ENCODE measurements around the gene CCP110. TPM values are rescaled to one million over a fixed set of nuclear protein-coding genes. Genes with fewer than 3 reads are reported as not detected.

Gene CCP110
- total RNA-seq, 1 experiment from 2014 or later: 5.4 TPM

DNA sequence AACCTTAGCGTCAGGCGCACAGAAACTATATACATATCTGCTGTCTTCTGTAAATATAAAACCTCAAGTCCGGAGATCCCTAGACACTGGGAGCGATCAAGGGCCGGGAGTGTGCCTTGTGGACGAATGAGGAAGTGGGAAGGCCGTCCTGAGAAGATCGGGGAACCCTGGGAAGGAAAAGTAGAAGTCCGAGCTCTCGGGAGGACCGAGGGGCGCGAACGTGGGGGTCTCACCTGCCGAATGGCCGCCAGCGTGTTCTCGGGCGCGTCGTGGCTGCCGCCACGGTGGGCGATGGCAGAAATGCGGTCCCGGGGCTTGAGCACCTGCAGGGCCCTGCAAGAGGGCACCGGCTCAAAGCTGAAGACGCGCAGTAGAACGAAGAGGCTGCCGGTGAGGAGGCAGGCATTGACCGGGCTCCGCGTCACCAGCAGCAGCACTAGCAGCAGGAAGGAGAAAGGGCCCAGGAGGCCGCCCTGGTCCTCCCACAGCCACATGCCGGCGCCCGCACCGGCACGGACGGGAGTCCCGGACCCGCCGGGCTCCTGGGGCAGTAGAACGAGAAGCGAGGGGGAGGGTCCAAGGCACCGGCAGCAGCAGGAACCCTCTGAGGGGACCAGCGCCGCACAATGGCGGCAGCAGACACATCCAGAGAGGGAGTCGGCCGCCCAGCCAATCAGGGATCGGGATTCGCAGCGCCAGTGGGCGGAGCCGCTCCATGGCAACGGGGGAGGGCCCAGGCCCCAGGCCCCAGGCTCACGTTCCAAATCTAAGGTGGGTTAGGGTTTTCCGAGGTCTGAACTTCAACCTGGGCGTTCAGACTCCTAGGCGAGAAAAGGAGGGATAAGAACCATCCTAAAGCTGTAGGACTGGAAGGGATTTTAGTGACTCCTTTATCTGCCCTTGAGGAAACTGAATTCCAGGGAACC is 2.0 kb upstream of the CCP110 start, which contains the start of gene GDE1:
GDE1 (minus strand) TSS at position 628 of the 926 bp plus-strand sequence; CDS start at position 494, 134 bp downstream.
- CTCF ChIA-PET: no interaction called here
- H3K79me2 ChIP-seq (ENCODE audit: low read length): peaks cover 67% of the 10 kb centered on the region

GRCh38 chr16:19522397-19522732 is 1.4 kb upstream of the CCP110 start:
- Histone ChIP-seq H3K27me3 (ENCODE audit: low read length) (no peaks in the 10 kb centered on the region), H4K20me1 (ENCODE audit: low read length) (0 out of 2 replicates have a peak, but pooled peaks cover 4% of the 10 kb centered on the region), H3K4me3 (ENCODE audit: low read length) (peak overlapping the region; percentile 94; the same call in 1 of the 2 replicates), H3K27ac (ENCODE audit: low read length) (no peak overlapping the region), H2AFZ (ENCODE audit: low read length) (peak overlapping the region; percentile 68; the same call in 1 of the 2 replicates), H3K9me3 (ENCODE audit: low read length) (no peaks in the 10 kb centered on the region), H3K9ac (ENCODE audit: low read length) (no peak overlapping the region), H3K9me2 (replicated peaks; ENCODE audit: low read length) (no peaks in the 10 kb centered on the region), H3K4me2 (ENCODE audit: low read length) (peak overlapping the region; percentile 98), H3K36me3 (ENCODE audit: low read depth, low read length) (no peaks in the 10 kb centered on the region), H3K4me1 (ENCODE audit: insufficient read depth, low read length) (peaks cover 54% of the 10 kb centered on the region), H3F3A (ENCODE audit: low read length, unreplicated experiment) (no peaks in the 10 kb centered on the region), H3K79me2 (ENCODE audit: low read length) (peaks cover 68% of the 10 kb centered on the region)
- DNase-seq (peak; percentile 16), ATAC-seq (no peak)
- no peak for TF ChIP-seq EZH2phosphoT487 (IDR thresholded peaks at IDR 0.05; ENCODE audit: borderline replicate concordance, low read length)
- TF ChIP-seq, protein P1, sequence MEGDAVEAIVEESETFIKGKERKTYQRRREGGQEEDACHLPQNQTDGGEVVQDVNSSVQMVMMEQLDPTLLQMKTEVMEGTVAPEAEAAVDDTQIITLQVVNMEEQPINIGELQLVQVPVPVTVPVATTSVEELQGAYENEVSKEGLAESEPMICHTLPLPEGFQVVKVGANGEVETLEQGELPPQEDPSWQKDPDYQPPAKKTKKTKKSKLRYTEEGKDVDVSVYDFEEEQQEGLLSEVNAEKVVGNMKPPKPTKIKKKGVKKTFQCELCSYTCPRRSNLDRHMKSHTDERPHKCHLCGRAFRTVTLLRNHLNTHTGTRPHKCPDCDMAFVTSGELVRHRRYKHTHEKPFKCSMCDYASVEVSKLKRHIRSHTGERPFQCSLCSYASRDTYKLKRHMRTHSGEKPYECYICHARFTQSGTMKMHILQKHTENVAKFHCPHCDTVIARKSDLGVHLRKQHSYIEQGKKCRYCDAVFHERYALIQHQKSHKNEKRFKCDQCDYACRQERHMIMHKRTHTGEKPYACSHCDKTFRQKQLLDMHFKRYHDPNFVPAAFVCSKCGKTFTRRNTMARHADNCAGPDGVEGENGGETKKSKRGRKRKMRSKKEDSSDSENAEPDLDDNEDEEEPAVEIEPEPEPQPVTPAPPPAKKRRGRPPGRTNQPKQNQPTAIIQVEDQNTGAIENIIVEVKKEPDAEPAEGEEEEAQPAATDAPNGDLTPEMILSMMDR (conservative IDR thresholded peaks at IDR 0.05; ENCODE audit: low read depth, low read length): no peak
- TF ChIP-seq EZH2 (IDR thresholded peaks at IDR 0.05; ENCODE audit: low read length, unreplicated experiment): no peak
- CTCF ChIA-PET: no interaction called here
- BruUV-seq (replicated peaks): no TSS peak
- POLR2A ChIA-PET (ENCODE audit: unreplicated experiment): no interaction called here
- intact Hi-C loops (cut with micrococcal nuclease): loop anchor here (5.0 kb wide), 1 partner anchor 35 kb away; the partner anchor contains the start of gene VPS35L

More for the DNA sequence above, 2.0 kb upstream of the CCP110 start, which contains the start of gene GDE1:
- Histone ChIP-seq H3K9me3 (ENCODE audit: low read length) (no peaks in the 10 kb centered on the region), H3K9ac (ENCODE audit: low read length) (peak within 1 kb of the TSS; percentile 88), H3F3A (ENCODE audit: low read length, unreplicated experiment) (no peaks in the 10 kb centered on the region), H3K4me2 (ENCODE audit: low read length) (peak within 1 kb of the TSS; percentile 98), H3K4me3 (ENCODE audit: low read length) (peak within 1 kb of the TSS; percentile 94), H4K20me1 (ENCODE audit: low read length) (0 out of 2 replicates have a peak, but pooled peaks cover 4% of the 10 kb centered on the region), H3K36me3 (ENCODE audit: low read depth, low read length) (peaks cover 2% of the 10 kb centered on the region; the same call in 1 of the 2 replicates), H2AFZ (ENCODE audit: low read length) (peak within 1 kb of the TSS; percentile 68), H3K27ac (ENCODE audit: low read length) (peak within 1 kb of the TSS; percentile 90), H3K4me1 (ENCODE audit: insufficient read depth, low read length) (peaks cover 59% of the 10 kb centered on the region), H3K27me3 (ENCODE audit: low read length) (no peaks in the 10 kb centered on the region), H3K9me2 (replicated peaks; ENCODE audit: low read length) (no peaks in the 10 kb centered on the region)
- TF ChIP-seq, protein P1 (conservative IDR thresholded peaks at IDR 0.05; ENCODE audit: low read depth, low read length): peak; percentile 43
- TF ChIP-seq EZH2phosphoT487 (IDR thresholded peaks at IDR 0.05; ENCODE audit: borderline replicate concordance, low read length) (no peak), EZH2 (IDR thresholded peaks at IDR 0.05; ENCODE audit: low read length, unreplicated experiment) (no peak)
- intact Hi-C loops (cut with micrococcal nuclease): loop anchor here (5.0 kb wide), 1 partner anchor 36 kb away; the partner anchor contains the start of gene VPS35L
- BruUV-seq (replicated peaks): no TSS peak
- DNase-seq (peak; percentile 81), ATAC-seq (peak; percentile 61)
- POLR2A ChIA-PET (ENCODE audit: unreplicated experiment): no interaction called here
